ENCODE measurements around the gene PTPRD.

Gene PTPRD

DNA sequence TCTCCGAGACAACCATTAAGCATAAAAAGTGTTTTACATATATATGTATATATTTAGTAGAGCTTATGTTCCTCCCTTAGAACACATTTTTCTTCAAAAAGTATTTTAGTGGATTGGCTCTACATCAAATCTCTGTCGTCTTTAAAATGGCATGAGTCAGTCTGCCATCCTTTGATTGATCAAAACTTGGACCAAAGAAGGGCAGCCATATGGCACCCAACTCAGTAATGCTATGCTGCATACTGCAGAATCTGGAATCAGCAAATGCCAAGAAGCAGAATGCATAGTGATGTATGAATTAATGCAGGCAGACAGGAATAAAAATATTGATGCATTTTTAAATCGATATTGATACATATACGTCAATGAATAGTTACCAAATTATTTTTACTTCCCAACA is 1074.4 kb downstream of the PTPRD start:
- Histone ChIP-seq H3K9me2 (replicated peaks; ENCODE audit: control insufficient read depth, low read length) (no peaks in the 10 kb centered on the region), H3K9me3 (ENCODE audit: control insufficient read depth, insufficient read depth, low read length) (no peaks in the 10 kb centered on the region), H3F3A (ENCODE audit: control insufficient read depth, insufficient read depth) (no peaks in the 10 kb centered on the region), H3K4me1 (ENCODE audit: control insufficient read depth, low read length) (no peaks in the 10 kb centered on the region), H3K27me3 (ENCODE audit: control insufficient read depth, low read length) (no peaks in the 10 kb centered on the region), H3K27ac (ENCODE audit: low read depth, low read length) (no peak overlapping the region), H3K4me2 (ENCODE audit: low read length) (no peak overlapping the region), H3K79me2 (ENCODE audit: control insufficient read depth, low read length) (no peaks in the 10 kb centered on the region), H3K36me3 (ENCODE audit: control insufficient read depth, low read length) (no peaks in the 10 kb centered on the region), H4K20me1 (ENCODE audit: control insufficient read depth, insufficient read depth, low read depth, low read length) (no peaks in the 10 kb centered on the region), H3K4me3 (ENCODE audit: low read length) (no peak overlapping the region)
- no peak for TF ChIP-seq EZH2phosphoT487 (IDR thresholded peaks at IDR 0.05; ENCODE audit: borderline replicate concordance, low read length)
- TF ChIP-seq, protein P1, sequence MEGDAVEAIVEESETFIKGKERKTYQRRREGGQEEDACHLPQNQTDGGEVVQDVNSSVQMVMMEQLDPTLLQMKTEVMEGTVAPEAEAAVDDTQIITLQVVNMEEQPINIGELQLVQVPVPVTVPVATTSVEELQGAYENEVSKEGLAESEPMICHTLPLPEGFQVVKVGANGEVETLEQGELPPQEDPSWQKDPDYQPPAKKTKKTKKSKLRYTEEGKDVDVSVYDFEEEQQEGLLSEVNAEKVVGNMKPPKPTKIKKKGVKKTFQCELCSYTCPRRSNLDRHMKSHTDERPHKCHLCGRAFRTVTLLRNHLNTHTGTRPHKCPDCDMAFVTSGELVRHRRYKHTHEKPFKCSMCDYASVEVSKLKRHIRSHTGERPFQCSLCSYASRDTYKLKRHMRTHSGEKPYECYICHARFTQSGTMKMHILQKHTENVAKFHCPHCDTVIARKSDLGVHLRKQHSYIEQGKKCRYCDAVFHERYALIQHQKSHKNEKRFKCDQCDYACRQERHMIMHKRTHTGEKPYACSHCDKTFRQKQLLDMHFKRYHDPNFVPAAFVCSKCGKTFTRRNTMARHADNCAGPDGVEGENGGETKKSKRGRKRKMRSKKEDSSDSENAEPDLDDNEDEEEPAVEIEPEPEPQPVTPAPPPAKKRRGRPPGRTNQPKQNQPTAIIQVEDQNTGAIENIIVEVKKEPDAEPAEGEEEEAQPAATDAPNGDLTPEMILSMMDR (IDR thresholded peaks at IDR 0.05; ENCODE audit: low read depth, low read length, poor library complexity, severe bottlenecking), result no peak

DNA sequence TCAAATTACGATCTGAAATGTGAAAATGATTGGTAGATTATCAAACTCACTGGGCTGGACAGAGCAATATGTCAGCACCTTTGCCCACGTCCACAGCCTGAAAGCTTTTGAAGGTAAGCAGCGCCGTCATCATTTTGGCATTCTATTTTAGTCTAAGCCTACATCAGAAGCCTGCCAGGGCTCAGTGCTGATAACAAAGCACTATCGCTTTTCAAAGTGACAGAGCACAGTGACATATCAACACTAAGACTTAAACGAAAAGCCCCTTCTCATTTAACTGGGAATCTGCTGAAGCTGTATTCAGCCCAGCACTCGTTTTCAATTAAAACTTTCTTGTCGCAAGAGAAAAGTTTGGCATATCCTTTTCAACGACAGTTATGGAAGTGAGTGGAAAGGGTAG is 1076.3 kb downstream of the PTPRD start:
- no peaks in the 10 kb centered on the region for H3K36me3 ChIP-seq (ENCODE audit: control insufficient read depth, low read length)
- H3K4me1 ChIP-seq (ENCODE audit: control insufficient read depth, low read length), result no peaks in the 10 kb centered on the region
- no peaks in the 10 kb centered on the region for H3K79me2 ChIP-seq (ENCODE audit: control insufficient read depth, low read length)
- H3K27me3 ChIP-seq (ENCODE audit: control insufficient read depth, low read length), result no peaks in the 10 kb centered on the region
- H4K20me1 ChIP-seq (ENCODE audit: control insufficient read depth, insufficient read depth, low read depth, low read length), result no peaks in the 10 kb centered on the region
- no peaks in the 10 kb centered on the region for H3F3A ChIP-seq (ENCODE audit: control insufficient read depth, insufficient read depth)
- no peak overlapping the region for H3K4me2 ChIP-seq (ENCODE audit: low read length)
- no peaks in the 10 kb centered on the region for H3K9me3 ChIP-seq (ENCODE audit: control insufficient read depth, insufficient read depth, low read length)
- H3K27ac ChIP-seq (ENCODE audit: low read depth, low read length), result no peak overlapping the region
- H3K4me3 ChIP-seq (ENCODE audit: low read length), result no peak overlapping the region
- TF ChIP-seq, protein P1 (IDR thresholded peaks at IDR 0.05; ENCODE audit: low read depth, low read length, poor library complexity, severe bottlenecking), result no peak
- no peak for TF ChIP-seq EZH2phosphoT487 (IDR thresholded peaks at IDR 0.05; ENCODE audit: borderline replicate concordance, low read length)
- H3K9me2 ChIP-seq (replicated peaks; ENCODE audit: control insufficient read depth, low read length), result no peaks in the 10 kb centered on the region

DNA sequence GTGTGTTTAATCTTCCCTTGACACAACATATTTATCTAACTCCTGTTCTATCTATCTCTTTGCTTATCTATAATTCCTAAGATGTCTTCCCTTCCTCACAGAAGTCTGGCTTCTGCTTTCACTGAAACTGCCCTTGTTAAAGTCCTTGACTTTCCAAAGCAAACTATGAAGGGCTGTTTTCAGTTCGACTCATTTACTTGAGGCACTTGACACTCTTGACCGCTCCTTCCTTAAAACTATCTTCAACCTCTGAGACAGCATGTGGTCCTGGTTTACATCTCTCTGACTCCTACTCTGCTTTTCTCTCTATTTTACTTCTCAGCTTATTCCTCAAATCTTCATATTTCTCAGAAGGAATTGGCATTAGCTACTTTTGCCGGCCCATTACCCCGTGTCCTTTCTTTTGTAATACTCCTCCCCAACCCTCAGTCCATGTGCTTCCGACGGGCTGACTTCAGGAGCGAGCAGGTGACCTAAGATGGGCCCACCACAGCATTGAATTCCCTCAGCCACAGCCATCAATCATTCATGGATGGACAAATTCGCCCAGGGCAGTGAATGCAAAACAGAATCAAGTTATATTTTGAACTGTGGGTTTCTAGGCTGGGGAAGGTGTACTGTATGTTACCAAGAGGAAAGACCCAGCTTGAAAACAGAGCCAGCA is 1089.2 kb downstream of the PTPRD start:
- Histone ChIP-seq H3K27me3 (ENCODE audit: control insufficient read depth, low read length) (no peaks in the 10 kb centered on the region), H3K9me2 (replicated peaks; ENCODE audit: control insufficient read depth, low read length) (no peaks in the 10 kb centered on the region), H4K20me1 (ENCODE audit: control insufficient read depth, insufficient read depth, low read depth, low read length) (no peaks in the 10 kb centered on the region), H3K4me2 (ENCODE audit: low read length) (no peak overlapping the region), H3K79me2 (ENCODE audit: control insufficient read depth, low read length) (no peaks in the 10 kb centered on the region), H3K36me3 (ENCODE audit: control insufficient read depth, low read length) (no peaks in the 10 kb centered on the region), H3F3A (ENCODE audit: control insufficient read depth, insufficient read depth) (no peaks in the 10 kb centered on the region), H3K27ac (ENCODE audit: low read depth, low read length) (no peak overlapping the region), H3K4me1 (ENCODE audit: control insufficient read depth, low read length) (no peaks in the 10 kb centered on the region), H3K4me3 (ENCODE audit: low read length) (no peak overlapping the region), H3K9me3 (ENCODE audit: control insufficient read depth, insufficient read depth, low read length) (no peaks in the 10 kb centered on the region)
- TF ChIP-seq, protein P1 (IDR thresholded peaks at IDR 0.05; ENCODE audit: low read depth, low read length, poor library complexity, severe bottlenecking), result no peak
- no peak for TF ChIP-seq EZH2phosphoT487 (IDR thresholded peaks at IDR 0.05; ENCODE audit: borderline replicate concordance, low read length)

Measured in DOHH2 (cell line).